CD4-positive, alpha-beta T cell treated with Interleukin-15 for 1 hour (primary cell): ENCODE measurements around the gene CAMTA1.
"Not testable (repeated sequence)": the region's sequence is repeated elsewhere in the genome, so short reads cannot be mapped to it uniquely, and the experiment has no call there.

Experiments used
- DNase-seq: peaks from one replicate; pipeline ENCODE4 v3.0.0-alpha.2; 2020

The CAMTA1 gene

DNA sequence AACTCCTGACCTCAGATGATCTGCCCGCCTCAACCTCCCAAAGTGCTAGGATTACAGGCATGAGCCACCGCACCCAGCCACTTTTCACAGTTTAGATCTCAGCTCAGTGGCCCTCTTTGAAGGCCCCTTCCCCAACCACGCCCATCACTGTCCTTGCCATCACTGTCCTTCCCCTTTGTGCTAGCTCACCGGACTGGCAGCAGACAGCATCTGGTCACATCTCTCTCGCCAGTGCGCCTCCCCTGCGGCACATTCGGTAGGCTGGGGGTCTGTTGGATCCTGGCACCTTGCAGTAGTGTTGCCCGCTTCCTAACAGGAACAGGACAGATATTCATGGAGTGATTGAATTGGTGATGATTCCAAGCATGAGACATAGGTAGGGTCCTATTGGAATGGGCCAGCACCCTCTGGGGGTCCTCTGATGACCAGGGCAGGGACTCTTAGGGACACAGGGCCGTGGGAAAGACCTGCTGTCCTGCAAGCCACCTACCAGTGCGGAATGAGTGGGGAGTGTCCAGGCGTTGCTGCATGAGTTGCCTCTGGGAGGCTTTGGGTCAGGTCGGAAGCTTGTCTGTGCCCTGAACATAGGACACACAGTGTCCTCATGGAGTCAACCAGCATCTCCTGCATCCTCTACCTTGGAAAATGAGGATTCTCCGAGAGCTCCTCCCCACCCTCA is 807.0 kb downstream of the CAMTA1 start:
- no peak for DNase-seq

DNA sequence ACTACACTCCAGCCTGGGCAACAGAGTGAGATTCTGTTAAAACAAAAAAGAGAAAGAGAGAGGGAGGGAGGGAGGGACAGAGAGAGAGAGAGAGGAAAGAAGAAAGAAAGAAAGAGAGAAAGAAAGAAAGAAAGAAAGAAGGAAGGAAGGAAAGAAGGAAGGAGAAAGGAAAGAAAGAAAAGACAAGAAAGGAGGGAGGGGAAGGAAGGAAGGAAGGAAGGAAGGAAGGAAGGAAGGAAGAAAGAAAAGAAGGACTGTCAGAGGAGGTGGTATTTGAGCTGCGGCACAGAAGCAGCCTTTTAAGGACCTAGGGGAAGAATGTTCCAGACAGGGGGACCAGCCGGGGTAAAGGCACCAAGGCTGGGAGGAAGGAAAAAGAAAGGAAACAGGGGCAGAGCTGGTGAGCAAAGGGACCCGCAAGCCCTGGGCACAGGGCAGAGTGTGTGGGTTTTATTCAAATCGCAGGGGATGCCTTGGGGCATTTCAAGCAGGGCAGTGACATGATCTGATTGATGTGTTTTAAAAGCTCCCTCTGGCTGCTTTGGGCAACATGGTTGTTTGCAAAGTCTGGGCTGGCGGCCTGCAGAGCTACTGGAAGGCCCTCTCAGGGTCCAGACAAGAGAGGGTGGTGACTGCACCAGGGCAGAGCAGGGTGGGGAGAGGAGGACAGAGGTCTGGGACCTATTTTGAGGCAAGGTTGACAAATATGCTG is 808.9 kb downstream of the CAMTA1 start:
- DNase-seq = peak; percentile 1

- peak; percentile 2 for DNase-seq
These were observed 809.6 kb downstream of the CAMTA1 start for GRCh38 chr1:7594714-7595295.

- DNase-seq = no peak
These were observed 810.1 kb downstream of the CAMTA1 start for GRCh38 chr1:7595336-7595735.

- DNase-seq = no peak
These were observed 811.1 kb downstream of the CAMTA1 start for GRCh38 chr1:7596126-7596965.

GRCh38 chr1:7598058-7598457 is 812.8 kb downstream of the CAMTA1 start:
- DNase-seq = not testable (repeated sequence)

DNA sequence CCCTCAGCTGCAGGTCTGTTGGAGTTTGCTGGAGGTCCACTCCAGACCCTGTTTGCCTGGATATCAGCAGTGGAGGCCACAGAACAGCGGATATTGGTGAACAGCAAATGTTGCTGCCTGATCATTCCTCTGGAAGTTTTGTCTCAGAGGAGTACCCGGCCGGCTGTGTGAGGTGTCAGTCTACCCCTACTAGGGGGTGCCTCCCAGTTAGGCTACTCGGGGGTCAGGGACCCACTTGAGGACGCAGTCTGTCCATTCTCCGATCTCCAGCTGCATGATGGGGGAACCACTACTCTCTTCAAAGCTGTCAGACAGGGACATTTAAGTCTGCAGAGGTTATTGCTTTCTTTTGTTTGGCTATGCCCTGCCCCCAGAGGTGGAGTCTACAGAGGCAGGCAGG is 819.7 kb downstream of the CAMTA1 start:
- not testable (repeated sequence) for DNase-seq

DNA sequence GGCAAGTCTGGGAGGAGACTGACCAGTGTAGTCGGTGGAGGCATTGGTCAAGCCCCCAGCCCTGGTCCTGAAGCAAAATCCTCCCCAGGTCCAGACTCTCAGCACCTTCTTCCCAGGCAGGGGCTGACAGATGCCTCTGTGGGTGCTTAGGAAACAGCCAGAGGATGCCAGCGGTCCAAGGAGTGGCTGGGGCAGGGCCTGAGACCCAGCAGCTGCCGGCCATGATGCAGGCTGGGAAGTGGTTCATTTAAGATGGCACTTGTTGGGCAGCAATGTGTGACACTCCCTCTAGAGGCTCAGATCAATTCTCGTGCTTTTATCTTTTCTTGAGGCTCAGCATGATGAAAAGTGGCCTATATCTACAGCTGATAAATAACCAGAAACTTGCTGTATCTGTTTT is 820.8 kb downstream of the CAMTA1 start:
- no peak for DNase-seq

- DNase-seq = no peak
These were observed 821.8 kb downstream of the CAMTA1 start for GRCh38 chr1:7607097-7607496.

DNA sequence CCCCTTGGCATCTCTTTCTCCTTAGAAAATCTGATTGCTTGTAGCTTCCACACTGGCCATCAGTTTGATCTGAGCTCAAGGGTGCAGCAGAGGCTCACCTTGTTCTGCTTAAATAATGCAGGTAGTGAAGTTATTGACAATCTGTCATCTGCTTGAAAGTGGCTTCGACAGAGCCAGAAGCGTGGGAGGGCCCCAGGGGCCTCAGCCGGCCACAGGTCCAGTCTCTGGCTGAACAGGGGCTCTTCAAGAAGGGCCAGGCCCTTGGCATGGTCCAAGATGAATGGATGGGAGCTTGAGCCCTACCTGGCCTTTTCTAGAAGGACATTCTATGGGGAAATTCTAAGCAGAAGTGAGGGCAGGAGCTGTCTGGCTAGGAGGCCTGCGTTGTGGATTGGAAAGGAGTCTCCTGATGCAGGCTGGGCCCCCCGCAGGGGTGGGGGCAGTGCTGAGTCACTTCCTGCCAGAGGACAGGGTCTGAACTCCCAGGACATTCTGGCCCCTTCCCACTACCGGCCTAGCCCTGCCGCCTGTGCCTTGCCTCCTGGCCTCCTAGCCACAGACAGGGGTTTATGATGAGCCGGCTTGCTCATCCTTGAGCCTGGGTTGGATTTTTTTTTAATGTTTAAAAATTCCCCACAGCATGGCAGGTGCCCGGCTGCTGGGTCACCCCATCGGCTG is 823.5 kb downstream of the CAMTA1 start:
- DNase-seq = no peak

GRCh38 chr1:7609311-7609994 is 824.2 kb downstream of the CAMTA1 start:
- DNase-seq = no peak

DNA sequence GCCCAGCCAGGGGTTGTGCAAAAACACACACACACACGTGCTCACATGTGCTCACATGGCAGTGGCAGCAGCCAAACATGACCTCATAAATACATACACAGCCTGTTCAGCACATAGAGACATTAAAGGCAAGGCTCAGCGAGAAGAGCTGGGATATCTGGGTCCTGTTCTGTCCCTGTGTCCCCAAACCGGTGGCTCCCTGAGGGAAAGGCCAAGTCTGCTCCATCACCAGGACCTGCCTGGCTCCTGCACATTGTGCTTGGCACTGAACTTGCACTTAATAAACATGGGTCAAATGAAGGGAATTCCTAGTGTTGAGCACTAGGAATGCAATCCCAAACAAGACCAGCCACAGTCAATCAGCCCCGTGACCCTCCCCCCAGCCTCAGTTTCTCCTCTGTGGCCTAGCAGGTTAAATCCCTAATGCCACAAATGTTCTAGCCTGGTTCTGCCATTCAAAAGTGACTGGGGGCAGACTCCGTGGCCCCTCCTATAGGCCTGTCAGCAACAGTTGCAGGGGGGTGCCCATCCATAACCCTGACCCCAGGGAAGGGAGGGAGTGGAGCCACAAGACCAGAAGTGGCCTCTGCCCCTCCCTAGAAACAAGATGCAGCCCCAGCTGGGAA is 825.0 kb downstream of the CAMTA1 start:
- DNase-seq = no peak

- DNase-seq = no peak
These were observed 825.7 kb downstream of the CAMTA1 start for GRCh38 chr1:7610936-7611335.

- DNase-seq = no peak
These were observed 826.3 kb downstream of the CAMTA1 start for GRCh38 chr1:7611421-7612010.

- DNase-seq = no peak
These were observed 828.0 kb downstream of the CAMTA1 start for GRCh38 chr1:7613106-7613850.

GRCh38 chr1:7613851-7614205 is 828.6 kb downstream of the CAMTA1 start:
- no peak for DNase-seq

DNA sequence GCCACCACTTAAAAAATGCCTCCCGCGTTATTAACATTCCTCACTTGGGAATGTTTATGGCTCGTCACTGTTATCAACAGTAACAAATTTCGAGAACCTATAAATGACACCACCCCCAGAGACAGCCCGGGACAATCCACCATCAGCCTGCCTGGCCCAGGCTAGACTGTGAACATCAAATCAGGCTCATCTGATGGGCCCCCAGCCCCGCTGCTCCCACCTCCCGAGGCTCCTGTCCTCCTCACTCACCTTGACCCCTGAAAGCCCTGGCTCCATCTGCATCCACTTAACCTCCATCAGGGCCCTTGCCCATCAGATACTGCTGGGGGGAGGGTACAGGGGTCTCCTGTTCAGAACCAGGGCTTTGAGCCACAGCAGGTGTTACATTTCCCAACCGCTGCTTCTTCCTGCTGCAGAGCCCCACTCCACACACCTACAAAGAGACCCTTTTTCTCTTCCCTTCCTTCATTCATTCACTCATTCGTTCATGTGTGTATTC is 829.4 kb downstream of the CAMTA1 start:
- no peak for DNase-seq

GRCh38 chr1:7615138-7615537 is 829.9 kb downstream of the CAMTA1 start:
- no peak for DNase-seq

GRCh38 chr1:7616076-7616832 is 831.0 kb downstream of the CAMTA1 start:
- DNase-seq = no peak

DNA sequence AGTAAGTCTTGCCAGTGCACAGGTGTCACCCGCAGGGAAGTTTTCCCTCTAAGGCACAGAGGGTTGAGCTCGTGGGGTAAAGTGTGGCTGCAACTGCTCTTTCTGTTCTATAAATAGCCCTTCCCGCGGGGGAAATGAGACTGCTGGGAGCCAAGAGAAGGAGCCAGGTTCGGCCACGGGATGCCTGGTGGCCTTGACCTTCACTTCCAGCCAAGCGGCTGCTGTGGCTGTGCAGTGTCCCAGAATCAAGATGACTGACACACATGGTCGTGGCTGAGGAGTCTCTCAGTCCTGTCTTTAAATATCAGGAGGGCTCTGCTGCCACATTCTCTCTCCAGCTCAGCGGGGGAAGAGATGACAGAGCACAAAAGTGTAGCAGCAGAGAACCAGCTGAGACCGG is 831.7 kb downstream of the CAMTA1 start:
- no peak for DNase-seq
